LNCAP (cell line): ENCODE results near the gene VPS8.

Experiments used
- TF ChIP-seq, protein P1 (sequence below): fragments of 450-650 bp; IDR thresholded peaks from 2 replicates; pipeline ENCODE4 v1.5.1; 2017; ENCODE audit warnings: mild to moderate bottlenecking

VPS8 gene

DNA sequence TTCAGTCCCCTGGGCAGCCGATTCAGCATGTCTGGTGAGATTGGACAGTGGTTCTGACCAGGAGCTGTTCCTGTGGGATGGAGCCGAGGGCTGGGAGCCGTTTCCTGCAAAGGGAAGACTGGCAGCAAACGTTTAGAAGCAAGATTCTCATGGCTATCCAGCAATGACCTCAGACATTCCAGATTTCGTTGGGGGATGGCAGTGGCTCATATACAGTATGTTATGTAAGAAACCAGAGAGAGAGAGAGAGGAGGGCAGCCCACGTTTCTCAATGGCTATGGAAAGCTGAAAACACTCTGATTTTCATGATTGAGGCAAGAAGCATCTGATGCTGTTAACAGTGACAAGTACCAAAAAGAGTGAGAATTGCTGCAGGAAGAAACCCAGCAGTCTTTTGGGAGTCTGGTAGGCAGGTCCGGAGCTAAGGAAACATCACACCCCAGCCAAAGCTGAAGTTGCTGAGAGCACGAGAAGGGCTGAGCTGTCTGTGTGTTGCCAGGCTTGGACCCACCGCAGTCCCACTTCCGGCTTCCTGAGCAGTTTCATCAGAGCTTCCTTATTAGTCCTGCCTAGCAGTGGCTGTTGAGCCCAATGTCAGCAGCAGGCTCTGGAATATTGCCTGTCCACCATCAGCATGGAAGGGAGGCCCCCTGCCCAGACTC, 25.6 kb upstream of the VPS8 start:
- TF ChIP-seq, protein P1, sequence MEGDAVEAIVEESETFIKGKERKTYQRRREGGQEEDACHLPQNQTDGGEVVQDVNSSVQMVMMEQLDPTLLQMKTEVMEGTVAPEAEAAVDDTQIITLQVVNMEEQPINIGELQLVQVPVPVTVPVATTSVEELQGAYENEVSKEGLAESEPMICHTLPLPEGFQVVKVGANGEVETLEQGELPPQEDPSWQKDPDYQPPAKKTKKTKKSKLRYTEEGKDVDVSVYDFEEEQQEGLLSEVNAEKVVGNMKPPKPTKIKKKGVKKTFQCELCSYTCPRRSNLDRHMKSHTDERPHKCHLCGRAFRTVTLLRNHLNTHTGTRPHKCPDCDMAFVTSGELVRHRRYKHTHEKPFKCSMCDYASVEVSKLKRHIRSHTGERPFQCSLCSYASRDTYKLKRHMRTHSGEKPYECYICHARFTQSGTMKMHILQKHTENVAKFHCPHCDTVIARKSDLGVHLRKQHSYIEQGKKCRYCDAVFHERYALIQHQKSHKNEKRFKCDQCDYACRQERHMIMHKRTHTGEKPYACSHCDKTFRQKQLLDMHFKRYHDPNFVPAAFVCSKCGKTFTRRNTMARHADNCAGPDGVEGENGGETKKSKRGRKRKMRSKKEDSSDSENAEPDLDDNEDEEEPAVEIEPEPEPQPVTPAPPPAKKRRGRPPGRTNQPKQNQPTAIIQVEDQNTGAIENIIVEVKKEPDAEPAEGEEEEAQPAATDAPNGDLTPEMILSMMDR, result no peak

GRCh38 chr3:184788751-184789150, 23.2 kb upstream of the VPS8 start:
- TF ChIP-seq, protein P1, result no peak

DNA sequence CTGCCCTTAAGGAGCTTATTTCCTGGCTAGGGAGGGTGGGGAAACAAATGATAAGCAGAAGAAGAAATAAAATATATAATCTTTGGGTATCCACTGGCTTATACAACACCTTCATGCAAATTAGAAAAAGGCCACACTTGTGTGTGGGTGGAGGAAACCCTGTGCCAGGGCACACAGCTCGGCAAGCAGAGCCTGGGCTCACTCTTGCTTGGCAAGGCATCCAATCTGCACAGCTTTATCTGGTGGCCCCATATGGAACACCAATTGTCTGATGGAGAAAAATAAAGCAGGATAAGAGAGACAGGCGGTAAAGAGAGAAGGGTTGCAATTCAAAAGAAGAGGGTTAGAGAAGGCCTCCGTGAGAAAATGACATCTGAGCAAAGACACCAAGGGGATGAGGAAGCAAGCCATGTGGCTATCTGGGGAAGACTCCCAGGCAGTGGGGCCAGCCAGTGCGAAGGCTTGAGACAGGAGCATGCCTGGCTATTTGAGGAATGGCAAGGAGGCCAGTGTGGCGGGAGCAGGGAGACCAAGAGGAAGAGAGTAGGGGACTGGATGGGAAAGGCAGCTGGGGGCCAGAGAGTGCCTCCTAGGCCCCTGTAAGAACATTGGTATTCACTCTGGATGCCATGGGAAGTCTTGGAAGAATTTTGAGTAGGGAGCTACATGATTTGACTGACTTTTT, 22.5 kb upstream of the VPS8 start:
- TF ChIP-seq, protein P1, result no peak

DNA sequence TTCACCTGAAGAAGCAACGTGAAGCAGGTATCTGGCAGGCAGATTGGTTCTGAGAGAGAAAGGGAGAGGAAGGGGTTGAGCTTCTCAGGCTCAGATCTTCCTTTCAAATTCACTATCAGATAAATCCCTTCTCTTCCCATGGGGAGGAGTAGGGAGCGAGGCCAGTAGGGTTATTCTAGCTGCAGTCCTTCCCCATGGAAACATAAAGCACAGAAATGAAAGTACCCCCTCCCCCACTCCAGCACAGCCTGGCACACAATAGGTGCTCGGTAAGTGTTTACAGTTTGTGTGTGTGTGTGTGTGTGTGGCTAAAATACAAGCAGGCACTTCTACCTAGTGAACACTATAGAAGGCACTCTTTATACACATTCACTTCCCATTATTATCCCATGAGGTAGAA, 20.8 kb upstream of the VPS8 start:
- TF ChIP-seq, protein P1, result no peak

GRCh38 chr3:184795522-184796190, 16.3 kb upstream of the VPS8 start:
- TF ChIP-seq, protein P1, result no peak

DNA sequence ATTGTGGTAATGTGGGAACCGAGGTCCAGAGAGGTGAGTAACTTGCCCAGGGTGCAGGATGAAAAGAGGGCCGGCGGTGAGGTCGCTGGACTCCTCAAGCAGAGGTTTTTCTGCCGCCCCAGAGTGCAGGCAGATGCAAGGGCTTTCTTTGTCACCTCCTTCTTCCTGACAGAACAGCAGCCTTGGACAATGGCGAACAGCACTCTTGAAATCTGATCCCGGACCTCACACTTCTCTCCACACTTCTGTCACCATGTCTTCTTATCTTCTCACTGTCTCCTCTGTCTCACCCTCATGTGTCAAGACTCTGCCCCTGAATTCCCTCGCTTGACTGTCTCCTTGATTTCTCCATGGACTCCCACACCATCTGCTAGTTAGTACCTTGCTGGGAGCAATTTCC, 15.4 kb upstream of the VPS8 start:
- TF ChIP-seq, protein P1, result no peak

GRCh38 chr3:184796954-184797353, 15.0 kb upstream of the VPS8 start:
- TF ChIP-seq, protein P1, result no peak
